Measurements from ENCODE around the gene BHMT. TPM values are rescaled to one million over a fixed set of nuclear protein-coding genes. Genes with fewer than 3 reads are reported as not detected.

BHMT gene
- total RNA-seq, 1 experiment from 2014 or later = not detected

Other genes with a start within 250 kb of the BHMT start
- gene ARSB, start 126.5 kb upstream of the BHMT start, total RNA-seq (2021; ENCODE audit: unreplicated experiment) = 18.1 TPM
- gene DMGDH, start 42.1 kb upstream of the BHMT start, total RNA-seq (2021; ENCODE audit: unreplicated experiment) = 0.54 TPM
- not detected for gene BHMT2, start 42.0 kb upstream of the BHMT start, total RNA-seq (2021; ENCODE audit: unreplicated experiment)
- 6.1 TPM for gene JMY, start 124.3 kb downstream of the BHMT start, total RNA-seq (2021; ENCODE audit: unreplicated experiment)

All from Panc1 (cell line).